NCI-H1417 (cell line): ENCODE data around the gene BABAM2.
A peak's percentile ranks its signal among the peaks of the same experiment; 100 is the strongest.
"Not testable (repeated sequence)": the region's sequence is repeated elsewhere in the genome, so short reads cannot be mapped to it uniquely, and the experiment has no call there.

Experiments
- DNase-seq, 3 experiments: peaks; one replicate each; lab custom pipeline; 2025; lab: John Stamatoyannopoulos, UW

The BABAM2 gene

DNA sequence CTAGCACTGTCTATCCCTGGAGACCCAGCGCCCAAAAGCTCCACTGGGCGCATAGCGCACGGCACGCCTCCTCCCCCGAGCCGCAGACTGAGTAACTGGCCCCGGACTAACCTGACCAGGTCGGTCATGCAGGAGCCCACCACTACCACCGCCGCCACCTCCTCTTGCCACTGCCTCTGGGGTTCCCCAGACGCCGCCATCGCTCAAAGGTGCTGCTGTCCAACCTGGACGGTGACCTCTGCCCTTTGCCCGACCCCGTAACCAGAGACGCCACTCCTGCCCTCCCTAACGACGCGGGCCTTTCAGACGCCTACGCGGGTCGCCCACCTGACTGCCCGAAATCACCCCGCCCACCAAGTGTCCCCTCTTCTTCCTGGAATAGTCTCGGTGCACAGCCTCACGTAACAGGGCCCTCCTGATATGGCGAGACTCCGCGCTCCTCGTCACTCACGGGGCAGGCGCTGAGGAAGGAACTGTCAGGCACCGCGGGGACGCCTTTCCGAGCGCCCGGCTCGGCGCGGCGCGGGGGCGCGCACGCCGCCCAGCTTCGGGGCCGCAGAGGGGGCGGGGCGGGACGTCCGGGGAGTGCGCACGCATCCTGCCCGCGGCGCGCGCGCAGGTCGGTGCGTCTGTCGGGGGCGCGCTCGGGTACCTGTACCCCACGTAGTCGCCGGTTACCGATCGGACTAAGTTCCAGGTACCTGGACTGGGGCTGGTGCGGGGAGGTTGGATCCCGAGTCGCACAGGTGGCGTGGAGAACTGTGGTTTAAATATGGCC, at the start of gene BABAM2, which contains the start of gene RBKS:
BABAM2 (plus strand) TSS at position 584 of the 778 bp plus-strand sequence. CDS start 3,828 bp downstream, outside the sequence.
RBKS (minus strand) TSS at position 242 of the 778 bp plus-strand sequence; CDS start at position 200, 42 bp downstream.
- peak; percentile 93 to 96 (median 96) for DNase-seq

DNA sequence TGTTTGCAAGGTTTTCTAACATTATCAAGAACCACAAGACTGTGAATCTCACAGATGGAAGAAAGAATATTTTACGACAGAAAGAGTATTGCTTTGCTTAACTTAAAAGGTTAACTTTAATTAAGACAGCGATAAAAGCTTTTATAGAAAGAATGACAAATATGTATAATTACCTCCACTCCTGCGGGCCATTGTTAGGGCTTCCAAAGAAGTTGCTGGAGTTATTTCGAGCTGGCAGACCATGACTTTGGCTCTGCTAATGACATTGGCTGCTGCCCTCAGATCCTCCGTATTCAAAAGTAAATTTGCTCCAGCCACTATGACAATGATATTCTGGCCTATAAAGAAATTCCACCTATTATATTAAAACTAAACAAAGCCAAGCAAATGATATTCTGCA, 47.6 kb upstream of the BABAM2 start:
- no peak for DNase-seq

DNA sequence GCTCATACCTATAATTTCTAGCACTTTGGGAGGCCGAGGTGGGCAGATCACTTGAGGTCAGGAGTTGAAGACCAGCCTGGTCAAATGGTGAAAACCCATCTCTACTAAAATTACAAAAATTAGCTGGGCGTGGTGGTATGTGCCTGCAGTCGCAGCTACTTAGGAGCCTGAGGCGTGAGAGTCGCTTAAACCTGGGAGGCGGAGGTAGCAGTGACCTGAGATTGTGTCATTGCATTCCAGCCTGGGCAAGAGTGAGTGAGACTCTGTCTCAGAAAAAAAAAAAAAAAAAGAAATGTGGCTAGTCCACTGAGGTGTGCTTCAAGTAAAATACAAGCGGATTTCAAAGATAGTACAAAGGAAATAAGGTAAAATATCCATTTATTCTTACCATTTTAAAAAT, 46.5 kb upstream of the BABAM2 start:
- DNase-seq = no peak

GRCh38 chr2:27844821-27845255, 45.7 kb upstream of the BABAM2 start:
- DNase-seq = no peak

DNA sequence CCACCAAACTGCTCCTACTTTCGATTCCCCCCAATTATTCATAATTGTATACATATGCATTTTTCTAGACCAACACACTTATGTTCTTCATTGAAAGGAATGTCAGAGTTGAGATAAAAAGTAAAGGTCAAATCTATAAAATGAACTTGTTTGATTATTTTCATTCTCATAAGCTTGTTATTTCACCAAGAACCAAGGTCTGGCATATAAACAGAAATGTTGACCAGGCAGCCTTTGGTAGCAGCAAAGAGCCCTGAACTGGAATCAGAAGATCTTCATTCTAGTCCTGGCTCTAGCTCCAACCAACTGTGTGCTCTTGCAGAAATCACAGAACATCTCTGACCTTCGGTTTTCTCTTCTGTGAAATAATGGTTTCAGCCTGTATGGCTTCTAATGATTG, 43.2 kb upstream of the BABAM2 start:
- no peak for DNase-seq

DNA sequence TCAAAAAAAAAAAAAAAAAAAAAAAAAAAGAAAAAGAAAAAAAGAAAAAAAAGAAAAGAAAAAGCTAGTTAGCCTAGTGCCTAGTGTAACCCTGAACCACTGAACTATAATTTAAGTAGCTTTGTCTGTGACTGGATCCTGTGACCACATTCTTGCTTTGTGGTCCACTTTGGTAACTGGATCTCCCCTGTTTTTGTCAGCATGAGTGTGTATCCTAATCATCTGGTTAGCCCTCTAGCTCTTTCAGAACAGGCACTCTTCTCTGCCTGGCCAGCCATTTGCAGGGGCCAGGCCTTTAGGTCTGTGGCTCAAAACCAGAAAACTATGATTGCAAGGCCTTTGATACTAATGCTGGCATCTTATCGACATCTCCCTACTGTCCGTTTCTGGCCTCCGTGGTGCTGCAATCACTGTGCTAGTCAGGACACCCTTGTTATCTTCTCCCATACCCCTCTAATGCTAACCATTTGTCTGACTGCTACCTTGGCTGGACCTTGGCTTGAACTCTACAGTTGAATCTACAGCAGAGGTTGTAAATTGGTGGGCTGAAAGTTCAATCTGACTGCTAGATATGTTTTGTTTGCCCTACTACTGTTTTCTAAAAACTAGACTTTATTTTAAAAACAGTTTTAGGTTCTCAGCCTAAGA, 40.8 kb upstream of the BABAM2 start:
- DNase-seq = no peak

GRCh38 chr2:27852691-27853090, 37.8 kb upstream of the BABAM2 start:
- no peak for DNase-seq

DNA sequence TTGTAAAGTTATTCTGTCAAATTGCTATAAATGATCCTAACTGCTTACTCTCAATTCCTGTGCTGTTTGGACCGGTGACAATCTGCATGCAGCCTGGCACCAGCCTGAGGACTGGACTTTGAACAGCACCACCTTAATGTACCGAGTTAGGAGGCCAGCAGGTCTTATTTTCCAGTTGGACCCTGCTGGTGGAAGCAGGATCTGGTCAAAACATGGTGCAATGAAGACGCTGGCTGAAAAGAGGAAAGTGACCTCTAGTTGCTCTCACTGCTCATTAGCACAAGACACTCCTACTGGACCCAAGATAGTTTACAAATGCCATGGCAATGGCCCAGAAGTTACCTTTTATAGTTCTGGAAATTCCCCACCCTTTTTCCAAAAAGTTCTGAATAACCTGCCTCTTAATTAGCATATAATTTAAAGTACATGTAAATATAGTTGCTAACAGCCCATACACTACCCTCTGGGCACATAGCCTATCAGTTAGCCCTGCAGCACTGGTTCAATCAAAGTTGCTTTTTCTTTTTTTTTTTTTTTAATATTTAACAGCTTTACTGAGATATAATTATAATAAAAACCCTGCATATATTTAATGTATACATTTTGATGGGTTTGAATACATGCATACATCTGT, 36.2 kb upstream of the BABAM2 start:
- DNase-seq = no peak

GRCh38 chr2:27855476-27855875, 35.1 kb upstream of the BABAM2 start:
- no peak for DNase-seq

GRCh38 chr2:27856386-27856785, 34.1 kb upstream of the BABAM2 start:
- peak in 1 of 3 experiments; percentile 4 for DNase-seq

- peak in 1 of 3 experiments; percentile 59 for DNase-seq
Measured at GRCh38 chr2:27856956-27857355, 33.6 kb upstream of the BABAM2 start.

GRCh38 chr2:27857417-27858172, 32.9 kb upstream of the BABAM2 start:
- no peak for DNase-seq

DNA sequence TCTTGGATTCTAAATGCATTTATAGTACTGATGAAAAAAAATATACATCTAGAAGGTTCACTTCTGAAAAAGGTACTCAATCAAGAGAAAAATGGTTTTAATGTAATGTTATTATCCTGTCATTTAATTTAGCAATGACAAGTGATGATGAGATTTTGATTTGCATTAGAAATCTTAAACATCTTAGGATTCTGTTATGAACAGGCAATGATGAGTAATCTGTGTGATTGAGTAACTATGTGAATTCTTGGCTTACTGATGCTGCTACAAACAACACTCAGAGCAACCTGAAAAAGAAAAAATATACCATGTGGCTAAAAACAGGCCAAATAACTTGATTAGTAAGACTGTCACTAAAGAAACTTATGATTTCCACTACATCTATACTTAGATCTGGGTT, 30.4 kb upstream of the BABAM2 start:
- no peak for DNase-seq

DNA sequence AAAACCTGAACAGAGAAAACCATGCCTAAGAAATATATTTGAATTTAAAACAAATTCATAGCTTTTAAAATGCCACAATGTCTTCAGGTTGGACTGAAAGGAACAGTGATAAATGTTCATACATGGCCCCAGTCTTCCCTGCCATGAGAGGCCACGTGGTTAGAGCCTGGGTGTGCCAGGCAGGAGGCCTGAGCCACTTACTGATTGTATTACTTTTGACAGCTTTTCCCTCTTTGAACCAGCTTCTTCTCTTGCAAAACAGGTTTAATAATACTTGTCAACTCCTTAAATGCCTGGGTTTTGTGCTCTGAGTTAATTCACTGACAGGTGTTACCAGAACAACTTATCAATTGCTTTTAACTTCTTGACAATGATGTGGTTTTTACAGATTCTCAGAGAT, 27.4 kb upstream of the BABAM2 start:
- DNase-seq = no peak

DNA sequence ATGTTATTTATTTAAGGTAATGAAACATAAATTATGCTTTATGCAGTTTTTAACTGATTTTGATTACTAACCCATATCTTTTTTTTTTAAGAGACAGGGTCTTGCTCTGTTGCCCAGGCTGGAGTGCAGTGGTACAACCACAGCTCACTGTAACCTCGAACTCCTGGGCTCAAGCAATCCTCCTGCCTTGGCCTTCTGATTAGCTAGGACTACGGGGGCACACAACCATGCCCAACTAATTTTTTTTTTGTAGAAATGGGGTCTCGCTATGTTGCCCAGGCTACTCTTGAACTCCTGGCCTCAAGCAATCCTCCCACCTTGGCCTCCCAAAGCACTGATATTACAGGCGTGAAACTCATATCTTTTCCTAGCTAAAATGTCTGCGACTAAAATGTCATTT, 26.6 kb upstream of the BABAM2 start:
- not testable (repeated sequence) for DNase-seq

- DNase-seq = no peak
Measured at GRCh38 chr2:27866237-27866636, 24.3 kb upstream of the BABAM2 start.

- no peak for DNase-seq
Measured at GRCh38 chr2:27869763-27870162, 20.8 kb upstream of the BABAM2 start.

GRCh38 chr2:27870724-27871123, 19.8 kb upstream of the BABAM2 start:
- no peak for DNase-seq

- no peak for DNase-seq
Measured at GRCh38 chr2:27871802-27872201, 18.7 kb upstream of the BABAM2 start.

GRCh38 chr2:27873091-27873490, 17.4 kb upstream of the BABAM2 start:
- DNase-seq = no peak

- no peak for DNase-seq
Measured at GRCh38 chr2:27875089-27875881, 15.2 kb upstream of the BABAM2 start.
